Fibroblast of lung (primary cell): Measurements from ENCODE around the gene OR2AT4. TPM values are rescaled to one million over a fixed set of nuclear protein-coding genes. Genes with fewer than 3 reads are reported as not detected.
"Not testable (repeated sequence)": the region's sequence is repeated elsewhere in the genome, so short reads cannot be mapped to it uniquely, and the experiment has no call there.

Experiments
- DNase-seq, 2 donors: peaks; one replicate each; pipeline versions ENCODE4 v3.0.0 to v3.0.0-alpha.2; 2010; ENCODE audit warnings: low read depth in 2 of 2
- H2AFZ ChIP-seq: 2 replicates; pipeline ENCODE4 v1.5.1; 2012; ENCODE audit warnings: low read length, control low read depth, inconsistent platforms
- H3K27ac ChIP-seq: 2 replicates; pipeline ENCODE4 v1.5.1; 2011; ENCODE audit warnings: low read length, control low read depth; ENCODE audit not compliant: insufficient read depth
- H3K27me3 ChIP-seq: 2 replicates; pipeline ENCODE4 v1.5.1; 2011; ENCODE audit warnings: mild to moderate bottlenecking, low read length; ENCODE audit not compliant: control insufficient read depth, insufficient read depth
- H3K36me3 ChIP-seq: 2 replicates; pipeline ENCODE4 v1.5.1; 2011; ENCODE audit warnings: low read length; ENCODE audit not compliant: control insufficient read depth, insufficient read depth
- H3K4me1 ChIP-seq: 2 replicates; pipeline ENCODE4 v1.5.1; 2011; ENCODE audit warnings: low read length; ENCODE audit not compliant: control insufficient read depth, insufficient read depth; ENCODE audit errors: extremely low read depth
- H3K4me2 ChIP-seq: 2 replicates; pipeline ENCODE4 v1.5.1; 2011; ENCODE audit warnings: low read length, control low read depth; ENCODE audit not compliant: insufficient read depth; ENCODE audit errors: extremely low read depth
- H3K4me3 ChIP-seq, 4 experiments: fragments of 200-600 bp in 1 of 4; sonication (generic) in 1 of 4; replicated peaks in 1 of 4; 2 replicates each; pipeline ENCODE4 v1.5.1; 2011 to 2016; ENCODE audit warnings: low read length in 4 of 4, low read depth in 3 of 4, mild to moderate bottlenecking in 3 of 4, control low read depth in 2 of 4, inconsistent platforms in 1 of 4, mixed read lengths in 1 of 4; ENCODE audit not compliant: insufficient read depth in 1 of 4; ENCODE audit errors: control extremely low read depth in 1 of 4
- H3K79me2 ChIP-seq: 2 replicates; pipeline ENCODE4 v1.5.1; 2012; ENCODE audit warnings: mild to moderate bottlenecking, low read length, inconsistent platforms; ENCODE audit not compliant: control insufficient read depth, insufficient read depth
- H3K9ac ChIP-seq: 2 replicates; pipeline ENCODE4 v1.5.1; 2011; ENCODE audit warnings: mild to moderate bottlenecking, low read length, control low read depth; ENCODE audit not compliant: insufficient read depth
- H3K9me3 ChIP-seq: 2 replicates; pipeline ENCODE4 v1.5.1; 2012; ENCODE audit warnings: low read depth, low read length; ENCODE audit not compliant: control insufficient read depth, insufficient read depth
- H4K20me1 ChIP-seq: 2 replicates; pipeline ENCODE4 v1.5.1; 2011; ENCODE audit warnings: low read length; ENCODE audit not compliant: control insufficient read depth, insufficient read depth; ENCODE audit errors: extremely low read depth
- EZH2 ChIP-seq: IDR thresholded peaks from 2 replicates; pipeline ENCODE4 v1.5.1; 2012; ENCODE audit warnings: low read length, control low read depth, mild to moderate bottlenecking; ENCODE audit errors: missing control alignments
- polyA plus RNA-seq, 2 donors: library from polyadenylated mRNA; depleted of rRNA in 1 of 2; stranded (reverse) in 1 of 2; unstranded in 1 of 2; fragments of >200 nt; gene quantifications; 2 replicates each; pipeline ENCODE4 v1.2.1, GENCODE V29; 2011 to 2012; ENCODE audit warnings: missing spikeins in 1 of 2
- total RNA-seq: library from RNA; depleted of rRNA; stranded (reverse); fragments of >200 nt; gene quantifications from 2 replicates; pipeline ENCODE4 v1.2.1, GENCODE V29; 2014
- TF ChIP-seq, protein P1 (sequence below), 2 donors: IDR thresholded peaks in 1 of 2; conservative IDR thresholded peaks in 1 of 2; 1 replicate in 1 of 2; 2 replicates in 1 of 2; pipeline ENCODE4 v1.5.1; 2011 to 2012; ENCODE audit warnings: low read length in 2 of 2, control low read depth in 1 of 2, inconsistent platforms in 1 of 2, low read depth in 1 of 2, mild to moderate bottlenecking in 1 of 2

OR2AT4 gene
- total and polyA plus RNA-seq, 2 donors (not counting 1 experiment from before 2014, with no cell fraction given): not detected

DNA sequence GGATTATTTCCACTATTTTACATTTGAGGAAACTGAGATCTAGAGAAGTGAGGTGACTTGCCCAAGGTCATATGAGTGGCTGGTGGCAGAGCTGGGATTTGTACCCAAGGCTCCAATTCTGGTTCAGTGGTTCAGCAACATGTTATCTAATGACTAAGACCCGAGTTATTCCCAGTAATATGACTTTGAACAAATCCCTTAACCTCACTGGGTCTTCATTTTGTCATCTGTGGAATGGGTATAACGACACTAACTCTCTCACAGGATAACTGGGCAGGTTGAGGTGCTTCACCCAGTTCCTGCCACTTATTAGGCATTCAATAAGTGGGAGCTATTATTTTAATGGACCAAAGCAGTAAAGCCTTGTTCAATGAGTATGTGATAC is 489 bp upstream of the OR2AT4 start:
- Histone ChIP-seq H3K4me1 (peaks cover 3% of the 10 kb centered on the region), H3K9ac (no peak overlapping the region), H3K27me3 (peaks cover 16% of the 10 kb centered on the region), H3K79me2 (no peaks in the 10 kb centered on the region), H3K4me2 (no peak overlapping the region), H4K20me1 (no peaks in the 10 kb centered on the region), H3K9me3 (no peaks in the 10 kb centered on the region), H3K27ac (no peak overlapping the region), H2AFZ (no peak overlapping the region), H3K4me3 (no peak overlapping the region), H3K36me3 (no peaks in the 10 kb centered on the region)
- no peak for DNase-seq
- no peak for TF ChIP-seq EZH2
- TF ChIP-seq, protein P1, sequence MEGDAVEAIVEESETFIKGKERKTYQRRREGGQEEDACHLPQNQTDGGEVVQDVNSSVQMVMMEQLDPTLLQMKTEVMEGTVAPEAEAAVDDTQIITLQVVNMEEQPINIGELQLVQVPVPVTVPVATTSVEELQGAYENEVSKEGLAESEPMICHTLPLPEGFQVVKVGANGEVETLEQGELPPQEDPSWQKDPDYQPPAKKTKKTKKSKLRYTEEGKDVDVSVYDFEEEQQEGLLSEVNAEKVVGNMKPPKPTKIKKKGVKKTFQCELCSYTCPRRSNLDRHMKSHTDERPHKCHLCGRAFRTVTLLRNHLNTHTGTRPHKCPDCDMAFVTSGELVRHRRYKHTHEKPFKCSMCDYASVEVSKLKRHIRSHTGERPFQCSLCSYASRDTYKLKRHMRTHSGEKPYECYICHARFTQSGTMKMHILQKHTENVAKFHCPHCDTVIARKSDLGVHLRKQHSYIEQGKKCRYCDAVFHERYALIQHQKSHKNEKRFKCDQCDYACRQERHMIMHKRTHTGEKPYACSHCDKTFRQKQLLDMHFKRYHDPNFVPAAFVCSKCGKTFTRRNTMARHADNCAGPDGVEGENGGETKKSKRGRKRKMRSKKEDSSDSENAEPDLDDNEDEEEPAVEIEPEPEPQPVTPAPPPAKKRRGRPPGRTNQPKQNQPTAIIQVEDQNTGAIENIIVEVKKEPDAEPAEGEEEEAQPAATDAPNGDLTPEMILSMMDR (conservative IDR thresholded peaks at IDR 0.05 in 1 of 2, IDR thresholded peaks at IDR 0.05 in 1 of 2; ENCODE audit: low read depth in 1 of 2, low read length in 2 of 2): no peak

DNA sequence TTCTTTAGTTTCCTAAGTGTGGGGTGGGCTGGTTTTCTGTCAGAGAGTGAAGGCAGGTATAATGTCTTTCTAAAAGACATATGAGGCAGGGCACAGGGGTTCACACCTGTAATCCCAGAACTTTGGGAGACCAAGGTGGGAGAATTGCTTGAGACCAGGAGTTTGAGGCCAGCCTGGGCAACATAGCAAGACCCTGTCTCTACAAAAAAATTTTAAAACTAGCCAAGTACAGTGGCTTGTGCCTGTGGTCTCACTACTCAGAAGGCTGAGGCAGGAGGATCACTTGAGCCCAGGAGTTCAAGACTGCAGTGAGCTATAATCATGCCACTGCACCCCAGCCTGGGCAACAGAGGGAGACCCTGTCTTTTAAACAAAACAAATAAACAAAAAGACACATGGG is 2.3 kb downstream of the OR2AT4 start:
- not testable (repeated sequence) for H3K4me3 ChIP-seq, H3K27ac ChIP-seq, DNase-seq, H3K36me3 ChIP-seq, H3K4me1 ChIP-seq, H3K4me2 ChIP-seq, H3K79me2 ChIP-seq, H2AFZ ChIP-seq, H3K9ac ChIP-seq, H4K20me1 ChIP-seq, H3K9me3 ChIP-seq
- H3K27me3 ChIP-seq: peaks cover 21% of the 10 kb centered on the region

DNA sequence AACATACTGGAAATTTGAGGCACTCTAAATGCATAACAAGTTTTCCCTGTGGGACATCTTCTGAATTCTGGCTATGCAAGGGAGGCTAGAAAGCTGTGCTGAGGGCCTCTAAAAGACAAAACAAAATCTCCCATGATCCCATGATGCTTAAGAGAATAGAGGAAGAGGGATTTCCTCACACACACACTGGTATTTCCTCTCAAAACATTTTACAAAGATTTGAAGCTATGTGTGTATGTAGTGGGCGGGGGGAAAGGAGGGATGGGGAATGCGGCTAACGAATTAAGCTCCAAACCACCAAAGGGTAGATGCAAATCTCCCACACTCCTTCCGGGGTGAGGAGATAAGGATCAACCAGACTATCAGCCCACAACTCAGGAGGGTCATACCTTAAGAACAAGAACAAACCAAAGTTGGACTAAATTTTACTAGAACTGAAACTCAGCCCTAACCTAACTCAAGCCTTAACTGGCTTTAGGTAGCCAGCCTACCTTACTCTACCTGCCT is 6.0 kb downstream of the OR2AT4 start:
- Histone ChIP-seq H3K27ac (no peak overlapping the region), H3K79me2 (no peaks in the 10 kb centered on the region), H3K4me2 (no peak overlapping the region), H3K36me3 (no peaks in the 10 kb centered on the region), H3K4me3 (no peak overlapping the region), H3K9ac (no peak overlapping the region), H3K9me3 (no peaks in the 10 kb centered on the region), H3K4me1 (no peaks in the 10 kb centered on the region), H3K27me3 (peaks cover 22% of the 10 kb centered on the region), H4K20me1 (peaks cover 1% of the 10 kb centered on the region), H2AFZ (no peak overlapping the region)
- DNase-seq: no peak
- TF ChIP-seq, protein P1 (conservative IDR thresholded peaks at IDR 0.05 in 1 of 2, IDR thresholded peaks at IDR 0.05 in 1 of 2; ENCODE audit: low read depth in 1 of 2, low read length in 2 of 2): no peak
- no peak for TF ChIP-seq EZH2
